Testis (tissue), 3 donors: ENCODE results near the gene GALR2. TPM values are rescaled to one million over a fixed set of nuclear protein-coding genes. Genes with fewer than 3 reads are reported as not detected.

Source experiments
- DNase-seq: peaks from one replicate; pipeline ENCODE4 v3.0.0-alpha.2; 2019
- H3K27ac ChIP-seq, 2 donors: fragments of 200-600 bp; sonication (generic); one replicate each; pipeline ENCODE4 v1.5.1; 2019
- H3K27me3 ChIP-seq: fragments of 200-600 bp; sonication (generic); one replicate; pipeline ENCODE4 v1.5.1; 2019
- H3K36me3 ChIP-seq: fragments of 200-600 bp; sonication (generic); one replicate; pipeline ENCODE4 v1.5.1; 2017; ENCODE audit warnings: low read depth; ENCODE audit errors: missing control alignments
- H3K4me1 ChIP-seq: fragments of 200-600 bp; sonication (generic); one replicate; pipeline ENCODE4 v1.5.1; 2019
- H3K4me3 ChIP-seq, 2 donors: fragments of 200-600 bp; sonication (generic); one replicate each; pipeline ENCODE4 v1.5.1; 2017 to 2019
- H3K9me3 ChIP-seq: fragments of 200-600 bp; sonication (generic); one replicate; pipeline ENCODE4 v1.5.1; 2017
- POLR2A ChIP-seq: fragments of 450-650 bp; IDR thresholded peaks from one replicate; pipeline ENCODE4 v1.6.1; 2017; ENCODE audit warnings: antibody characterized with exemption, mild to moderate bottlenecking, moderate library complexity
- WGBS, 2 donors: methylation state at CpG; one replicate each; pipeline ENCODE4 v1.1.5; 2018; 5-methylcytosine and 5-hydroxymethylcytosine counted together
- intact Hi-C: fragments of 100-400 bp; cut with DNase I; formaldehyde crosslinking; loops from one replicate; pipeline ENCODE4 v1.15.1; 2023; ENCODE audit warnings: low total_unique reads
- polyA plus RNA-seq: library from polyadenylated mRNA; stranded (reverse); fragments of 350-450 nt; fragmentation: Illumina TruSeq; extraction: RNeasy Lipid Tissue Mini Kit (QIAGEN cat#74804); gene quantifications from one replicate; pipeline ENCODE4 v1.2.3, GENCODE V29; 2014; ENCODE audit warnings: low read depth, low replicate concordance; ENCODE audit not compliant: insufficient read depth
- total RNA-seq, 2 donors: library from RNA; depleted of rRNA; stranded (reverse); fragments of >200 nt; gene quantifications; one replicate each; pipeline ENCODE4 v1.2.3, GENCODE V29; 2016
- TF ChIP-seq, protein P1 (sequence below), 3 experiments: fragments of 450-650 bp in 2 of 3; fragments of 200-600 bp in 1 of 3; sonication (generic) in 1 of 3; IDR thresholded peaks; one replicate each; pipeline ENCODE4 v1.5.1; 2016 to 2019; ENCODE audit warnings: antibody characterized with exemption in 3 of 3, mild to moderate bottlenecking in 2 of 3, moderate library complexity in 1 of 3

Gene GALR2
- total and polyA plus RNA-seq, 3 donors from 2014 or later = 0.31 to 1.6 (median 0.47) TPM

DNA sequence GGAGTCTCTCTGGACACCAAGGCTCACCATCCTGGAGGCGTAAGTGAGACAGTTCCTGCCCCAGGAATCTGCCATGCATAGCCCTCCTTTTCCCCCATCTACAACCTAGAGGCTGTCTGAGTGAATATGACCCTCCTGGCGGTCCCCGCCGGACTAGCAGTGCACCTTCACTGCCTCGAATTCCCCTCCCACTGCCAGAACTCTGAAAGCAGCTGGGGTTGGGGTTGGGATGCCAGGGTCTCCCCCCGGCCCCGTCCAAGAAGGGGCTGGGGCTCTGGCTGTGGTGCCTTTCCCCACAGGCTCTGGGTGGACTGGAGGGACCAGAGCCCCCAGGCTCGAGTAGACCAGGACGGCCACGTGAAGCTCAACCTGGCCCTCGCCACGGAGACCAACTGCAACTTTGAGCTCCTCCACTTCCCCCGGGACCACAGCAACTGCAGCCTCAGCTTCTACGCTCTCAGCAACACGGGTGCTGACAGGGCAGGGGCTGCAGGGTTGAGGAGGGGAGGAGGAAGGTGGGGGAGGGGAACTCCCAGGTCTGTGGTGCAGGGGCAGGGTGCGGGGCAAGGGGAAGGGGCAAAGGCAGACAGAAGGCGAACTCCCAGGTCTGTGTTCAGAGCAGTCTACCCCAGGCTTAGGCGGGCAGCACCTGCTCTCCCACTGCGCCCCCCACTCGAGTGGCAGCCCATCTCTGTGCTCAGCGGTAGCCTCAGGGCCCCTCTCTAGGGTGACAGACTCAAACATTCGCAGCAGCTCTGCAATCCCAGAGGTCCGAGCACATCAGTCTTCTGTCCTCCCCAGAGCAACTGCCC is 5.6 kb downstream of the GALR2 start:
- Histone ChIP-seq H3K27me3 (no peaks in the 10 kb centered on the region), H3K4me3 (no peak overlapping the region), H3K4me1 (peaks cover 30% of the 10 kb centered on the region), H3K9me3 (no peaks in the 10 kb centered on the region), H3K36me3 (no peaks in the 10 kb centered on the region), H3K27ac (no peak overlapping the region)
- intact Hi-C loops = no loop called here
- TF ChIP-seq POLR2A = no peak
- TF ChIP-seq, protein P1, sequence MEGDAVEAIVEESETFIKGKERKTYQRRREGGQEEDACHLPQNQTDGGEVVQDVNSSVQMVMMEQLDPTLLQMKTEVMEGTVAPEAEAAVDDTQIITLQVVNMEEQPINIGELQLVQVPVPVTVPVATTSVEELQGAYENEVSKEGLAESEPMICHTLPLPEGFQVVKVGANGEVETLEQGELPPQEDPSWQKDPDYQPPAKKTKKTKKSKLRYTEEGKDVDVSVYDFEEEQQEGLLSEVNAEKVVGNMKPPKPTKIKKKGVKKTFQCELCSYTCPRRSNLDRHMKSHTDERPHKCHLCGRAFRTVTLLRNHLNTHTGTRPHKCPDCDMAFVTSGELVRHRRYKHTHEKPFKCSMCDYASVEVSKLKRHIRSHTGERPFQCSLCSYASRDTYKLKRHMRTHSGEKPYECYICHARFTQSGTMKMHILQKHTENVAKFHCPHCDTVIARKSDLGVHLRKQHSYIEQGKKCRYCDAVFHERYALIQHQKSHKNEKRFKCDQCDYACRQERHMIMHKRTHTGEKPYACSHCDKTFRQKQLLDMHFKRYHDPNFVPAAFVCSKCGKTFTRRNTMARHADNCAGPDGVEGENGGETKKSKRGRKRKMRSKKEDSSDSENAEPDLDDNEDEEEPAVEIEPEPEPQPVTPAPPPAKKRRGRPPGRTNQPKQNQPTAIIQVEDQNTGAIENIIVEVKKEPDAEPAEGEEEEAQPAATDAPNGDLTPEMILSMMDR (IDR thresholded peaks at IDR 0.05) = no peak
- DNase-seq = no peak
- 28 to 32% methylated on average over 13 to 22 of the region's 23 CpGs for WGBS, 2 donors

DNA sequence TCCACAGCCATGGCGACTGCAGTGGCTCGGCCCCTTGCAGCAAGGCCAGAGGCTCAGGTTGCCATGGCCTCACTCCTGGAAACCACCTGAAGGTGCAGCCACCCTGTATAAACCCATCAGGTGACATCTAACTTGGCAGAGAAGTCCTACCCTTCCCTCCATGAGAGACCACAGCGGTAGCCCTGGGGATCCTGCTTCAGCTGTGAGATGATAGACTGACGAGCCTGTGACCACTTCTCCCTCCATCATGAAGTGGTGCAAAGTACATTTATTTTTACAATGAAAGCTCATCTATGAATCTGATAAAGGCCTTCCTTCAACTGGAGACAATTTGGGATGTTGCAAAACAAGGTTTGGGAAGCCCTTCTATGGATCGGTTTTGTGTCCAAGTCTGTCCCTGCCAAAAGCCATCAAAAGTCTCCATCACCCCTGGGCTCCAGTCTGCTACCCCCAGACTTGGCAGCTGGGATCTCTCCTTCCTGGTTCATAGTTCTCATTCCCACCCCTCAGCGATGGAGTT is 6.2 kb downstream of the GALR2 start:
- no peak overlapping the region for H3K27ac ChIP-seq
- TF ChIP-seq, protein P1 (IDR thresholded peaks at IDR 0.05) = no peak
- TF ChIP-seq POLR2A = no peak
- no peak for DNase-seq
- intact Hi-C loops = no loop called here
- H3K36me3 ChIP-seq = no peaks in the 10 kb centered on the region
- H3K4me3 ChIP-seq = no peak overlapping the region
- H3K4me1 ChIP-seq = peaks cover 23% of the 10 kb centered on the region
- 56 to 58% methylated on average over 6 of the region's 6 CpGs for WGBS, 2 donors
- H3K9me3 ChIP-seq = no peaks in the 10 kb centered on the region
- H3K27me3 ChIP-seq = no peaks in the 10 kb centered on the region

DNA sequence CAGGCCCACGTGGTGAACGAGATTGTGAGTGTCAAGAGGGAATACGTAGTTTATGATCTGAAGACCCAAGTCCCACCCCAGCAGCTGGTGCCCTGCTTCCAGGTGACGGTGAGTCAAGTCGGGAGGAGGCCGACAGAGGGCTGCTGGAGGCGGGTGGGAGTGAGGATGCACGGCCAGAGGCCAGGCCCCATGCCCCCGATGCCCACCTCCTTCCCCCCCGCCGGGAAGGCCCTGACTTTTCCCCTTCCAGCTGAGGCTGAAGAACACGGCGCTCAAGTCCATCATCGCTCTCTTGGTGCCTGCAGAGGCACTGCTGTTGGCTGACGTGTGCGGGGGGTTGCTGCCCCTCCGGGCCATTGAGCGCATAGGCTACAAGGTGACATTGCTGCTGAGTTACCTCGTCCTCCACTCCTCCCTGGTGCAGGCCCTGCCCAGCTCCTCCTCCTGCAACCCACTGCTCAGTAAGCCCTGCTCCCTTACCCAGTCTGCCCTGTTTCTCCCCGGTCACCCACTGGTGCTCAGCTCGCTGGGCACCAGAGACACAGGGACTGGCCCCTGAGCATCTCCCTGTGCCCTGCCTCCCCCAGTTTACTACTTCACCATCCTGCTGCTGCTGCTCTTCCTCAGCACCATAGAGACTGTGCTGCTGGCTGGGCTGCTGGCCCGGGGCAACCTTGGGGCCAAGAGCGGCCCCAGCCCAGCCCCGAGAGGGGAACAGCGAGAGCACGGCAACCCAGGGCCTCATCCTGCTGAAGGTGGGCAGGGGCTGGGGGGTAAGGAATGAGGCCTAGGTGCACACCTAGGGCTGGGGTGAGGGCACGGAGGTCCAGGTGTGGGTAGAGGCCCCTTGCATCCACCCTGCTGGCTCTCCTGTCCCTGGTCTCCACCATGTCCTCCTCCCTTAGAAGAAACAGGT is 7.0 kb downstream of the GALR2 start:
- no peaks in the 10 kb centered on the region for H3K9me3 ChIP-seq
- intact Hi-C loops = no loop called here
- H3K27me3 ChIP-seq = no peaks in the 10 kb centered on the region
- peaks cover 19% of the 10 kb centered on the region for H3K4me1 ChIP-seq
- no peak for DNase-seq
- TF ChIP-seq, protein P1 (IDR thresholded peaks at IDR 0.05) = no peak
- no peak for TF ChIP-seq POLR2A
- H3K4me3 ChIP-seq = no peak overlapping the region
- no peak overlapping the region for H3K27ac ChIP-seq
- 69 to 81% methylated on average over 13 to 27 of the region's 27 CpGs for WGBS, 2 donors
- no peaks in the 10 kb centered on the region for H3K36me3 ChIP-seq

DNA sequence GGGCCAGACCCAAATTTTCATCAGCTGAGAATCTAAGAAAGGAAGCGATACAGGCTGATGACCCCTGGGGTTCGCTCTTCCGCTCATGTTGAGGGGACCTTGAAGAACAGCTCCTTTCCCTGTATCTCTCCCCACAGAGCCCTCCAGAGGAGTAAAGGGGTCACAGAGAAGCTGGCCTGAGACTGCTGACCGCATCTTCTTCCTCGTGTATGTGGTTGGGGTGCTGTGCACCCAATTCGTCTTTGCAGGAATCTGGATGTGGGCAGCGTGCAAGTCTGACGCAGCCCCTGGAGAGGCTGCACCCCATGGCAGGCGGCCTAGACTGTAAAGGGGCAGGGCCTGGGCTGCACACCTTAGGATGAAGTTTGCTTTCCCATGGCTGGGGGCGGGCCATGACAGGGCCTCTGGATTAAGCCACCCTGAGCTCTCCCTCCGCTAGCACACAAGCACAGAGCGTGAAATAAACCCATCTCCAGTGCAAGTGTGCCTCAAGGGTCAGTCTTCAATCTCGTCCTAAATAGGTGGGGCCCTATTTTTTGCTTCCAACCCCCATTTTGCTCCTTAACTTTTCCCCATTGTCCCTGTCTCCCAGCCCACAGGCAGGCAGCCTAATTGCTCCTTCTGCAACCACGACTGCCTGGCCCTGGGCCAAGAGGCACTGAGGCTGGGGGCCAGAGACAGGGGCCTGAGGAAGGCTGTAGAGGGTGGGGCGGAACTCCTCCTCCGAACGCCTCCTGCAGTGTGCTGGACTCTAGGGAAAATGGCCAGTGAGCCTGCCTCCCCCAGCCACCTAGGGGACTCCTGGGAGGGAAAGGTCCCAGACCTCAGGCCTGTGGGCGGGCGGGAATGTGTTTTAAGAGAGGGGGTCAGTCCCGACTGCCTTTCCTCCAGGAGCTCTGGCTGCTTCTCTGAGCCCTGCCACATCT is 8.0 kb downstream of the GALR2 start:
- intact Hi-C loops = no loop called here
- no peak overlapping the region for H3K27ac ChIP-seq
- H3K4me3 ChIP-seq = no peak overlapping the region
- whole genome bisulfite sequencing, 2 donors = 80 to 81% methylated on average over 20 of the region's 20 CpGs
- no peaks in the 10 kb centered on the region for H3K27me3 ChIP-seq
- H3K36me3 ChIP-seq = no peaks in the 10 kb centered on the region
- peaks cover 13% of the 10 kb centered on the region for H3K4me1 ChIP-seq
- TF ChIP-seq, protein P1 (IDR thresholded peaks at IDR 0.05) = no peak
- TF ChIP-seq POLR2A = no peak
- DNase-seq = no peak
- H3K9me3 ChIP-seq = no peaks in the 10 kb centered on the region
